Measurements from ENCODE around the gene CD302. TPM values are rescaled to one million over a fixed set of nuclear protein-coding genes. Genes with fewer than 3 reads are reported as not detected.

The CD302 gene
- polyA plus RNA-seq, 1 donor from 2014 or later: not detected

- no peak for TF ChIP-seq EZH2 (IDR thresholded peaks at IDR 0.05; ENCODE audit: borderline replicate concordance, insufficient read depth, low read length, poor library complexity, severe bottlenecking)
Measured at GRCh38 chr2:159755788-159756187, 42.2 kb downstream of the CD302 start (continued).

- no peaks in the 10 kb centered on the region for H3K27me3 ChIP-seq (ENCODE audit: insufficient read depth, low read depth, low read length)
- no peaks in the 10 kb centered on the region for H4K20me1 ChIP-seq (ENCODE audit: insufficient read depth)
- no peaks in the 10 kb centered on the region for H3F3A ChIP-seq (ENCODE audit: insufficient read depth, low read length, poor library complexity, severe bottlenecking)
- H2AFZ ChIP-seq (ENCODE audit: low read depth, low read length): no peak overlapping the region
- no peak overlapping the region for H3K9ac ChIP-seq (ENCODE audit: low read length)
- no peak overlapping the region for H3K4me2 ChIP-seq (ENCODE audit: low read length)
- H3K27ac ChIP-seq (ENCODE audit: low read length): no peak overlapping the region
- TF ChIP-seq CTCF (IDR thresholded peaks at IDR 0.05; ENCODE audit: poor library complexity, severe bottlenecking) (no peak), REST (IDR thresholded peaks at IDR 0.05; ENCODE audit: borderline replicate concordance) (no peak), EZH2 (IDR thresholded peaks at IDR 0.05; ENCODE audit: borderline replicate concordance, insufficient read depth, low read length, poor library complexity, severe bottlenecking) (no peak), RAD21 (conservative IDR thresholded peaks at IDR 0.05) (no peak), POLR2AphosphoS5 (IDR thresholded peaks at IDR 0.05) (no peak), TAF1 (IDR thresholded peaks at IDR 0.05; ENCODE audit: low read depth) (no peak), SMC3 (conservative IDR thresholded peaks at IDR 0.05; ENCODE audit: poor library complexity) (no peak)
- H3K4me3 ChIP-seq (ENCODE audit: low read length): no peak overlapping the region
- no peaks in the 10 kb centered on the region for H3K9me2 ChIP-seq (ENCODE audit: insufficient read depth, low read length)
- H3K9me3 ChIP-seq (ENCODE audit: low read length): no peaks in the 10 kb centered on the region
- H3K36me3 ChIP-seq (ENCODE audit: insufficient read depth, low read length): peaks cover 5% of the 10 kb centered on the region
- H3K79me2 ChIP-seq (replicated peaks; ENCODE audit: insufficient read depth, low read length): peaks cover 20% of the 10 kb centered on the region
Measured at GRCh38 chr2:159755014-159755413, 43.0 kb downstream of the CD302 start.

GRCh38 chr2:159753797-159754196 is 44.2 kb downstream of the CD302 start:
- Histone ChIP-seq H3K36me3 (ENCODE audit: insufficient read depth, low read length) (peaks cover 9% of the 10 kb centered on the region), H3K27ac (ENCODE audit: low read length) (no peak overlapping the region), H3K9ac (ENCODE audit: low read length) (no peak overlapping the region), H3K9me2 (ENCODE audit: insufficient read depth, low read length) (no peaks in the 10 kb centered on the region), H2AFZ (ENCODE audit: low read depth, low read length) (no peak overlapping the region), H4K20me1 (ENCODE audit: insufficient read depth) (no peaks in the 10 kb centered on the region), H3K4me2 (ENCODE audit: low read length) (no peak overlapping the region), H3K79me2 (replicated peaks; ENCODE audit: insufficient read depth, low read length) (peaks cover 21% of the 10 kb centered on the region), H3K27me3 (ENCODE audit: insufficient read depth, low read depth, low read length) (no peaks in the 10 kb centered on the region), H3K9me3 (ENCODE audit: low read length) (no peaks in the 10 kb centered on the region), H3K4me3 (ENCODE audit: low read length) (no peak overlapping the region), H3F3A (ENCODE audit: insufficient read depth, low read length, poor library complexity, severe bottlenecking) (no peaks in the 10 kb centered on the region)
- TF ChIP-seq POLR2AphosphoS5 (IDR thresholded peaks at IDR 0.05) (no peak), EZH2 (IDR thresholded peaks at IDR 0.05; ENCODE audit: borderline replicate concordance, insufficient read depth, low read length, poor library complexity, severe bottlenecking) (no peak), MXI1 (conservative IDR thresholded peaks at IDR 0.05; ENCODE audit: poor library complexity, severe bottlenecking) (no peak), SMC3 (conservative IDR thresholded peaks at IDR 0.05; ENCODE audit: poor library complexity) (no peak), REST (IDR thresholded peaks at IDR 0.05; ENCODE audit: borderline replicate concordance) (no peak), RAD21 (conservative IDR thresholded peaks at IDR 0.05) (no peak), TAF1 (IDR thresholded peaks at IDR 0.05; ENCODE audit: low read depth) (no peak), EP300 (conservative IDR thresholded peaks at IDR 0.05; ENCODE audit: poor library complexity, severe bottlenecking) (no peak), CTCF (IDR thresholded peaks at IDR 0.05; ENCODE audit: poor library complexity, severe bottlenecking) (no peak)

All from neural cell (in vitro differentiated cells).